Measurements from ENCODE around the gene PRG3.

GRCh38 chr11:57424792-57425564 is 44.0 kb upstream of the PRG3 start:
- TF ChIP-seq ZNF24 (IDR thresholded peaks at IDR 0.05) (peak; percentile 77), XRCC5 (IDR thresholded peaks at IDR 0.05; ENCODE audit: low read depth, low read length) (peak; percentile 75), POLR2A (conservative IDR thresholded peaks at IDR 0.05) (peak; percentile 75), E2F8 (IDR thresholded peaks at IDR 0.05; ENCODE audit: low read depth, partially characterized antibody) (peak; percentile 41)

Measured in K562 (cell line).